GM06990 (cell line): ENCODE results near the gene APOH.

ENCODE experiments used
- DNase-seq: peaks from one replicate; pipeline ENCODE4 v3.0.0-alpha.2; 2011; ENCODE audit not compliant: insufficient read length; ENCODE audit errors: extremely low read depth
- H3K27me3 ChIP-seq: replicated peaks from 2 replicates; pipeline ENCODE4 v1.6.0; 2011; ENCODE audit warnings: low read length; ENCODE audit not compliant: control insufficient read depth, insufficient read depth
- H3K36me3 ChIP-seq: 2 replicates; pipeline ENCODE4 v1.5.1; 2011; ENCODE audit warnings: low read length; ENCODE audit not compliant: control insufficient read depth, insufficient read depth
- H3K4me3 ChIP-seq: replicated peaks from 2 replicates; pipeline ENCODE4 v1.5.1; 2011; ENCODE audit warnings: low read depth, mild to moderate bottlenecking, control low read depth, low read length
- CTCF ChIP-seq: IDR thresholded peaks from 2 replicates; pipeline ENCODE4 v1.5.1; 2011; ENCODE audit warnings: low read length, control low read depth, mild to moderate bottlenecking, inconsistent platforms; ENCODE audit not compliant: insufficient read depth, poor library complexity, severe bottlenecking

Gene APOH

GRCh38 chr17:66175892-66176291 is 53.3 kb downstream of the APOH start:
- H3K36me3 ChIP-seq = no peaks in the 10 kb centered on the region
- DNase-seq = no peak
- H3K4me3 ChIP-seq = no peak overlapping the region
- no peaks in the 10 kb centered on the region for H3K27me3 ChIP-seq
- no peak for TF ChIP-seq CTCF

DNA sequence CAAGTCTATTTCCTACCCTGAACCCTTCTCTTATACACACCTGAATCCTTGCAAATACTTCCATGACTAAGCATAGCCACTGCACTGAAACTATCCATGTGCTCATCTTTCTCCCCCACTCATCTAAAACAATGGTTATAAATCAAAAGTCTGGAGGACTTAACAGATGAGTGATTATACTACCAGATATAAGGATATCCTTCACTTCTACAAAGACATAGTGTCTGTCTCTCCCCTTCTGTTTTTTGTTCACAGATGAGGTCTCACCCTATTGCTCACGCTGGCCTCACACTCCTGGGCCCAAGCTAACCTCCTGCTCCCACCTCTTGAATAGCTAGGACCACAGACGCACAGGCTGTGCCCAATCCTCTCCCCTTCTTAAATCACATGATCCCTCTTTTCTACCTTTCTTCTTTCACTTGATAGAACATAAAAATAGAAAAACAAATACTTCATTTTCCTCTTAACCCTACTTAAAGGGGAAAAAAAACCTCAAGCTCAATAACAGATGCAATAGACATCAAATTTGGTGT is 56.5 kb downstream of the APOH start:
- TF ChIP-seq CTCF = no peak
- H3K36me3 ChIP-seq = no peaks in the 10 kb centered on the region
- no peak for DNase-seq
- no peaks in the 10 kb centered on the region for H3K27me3 ChIP-seq
- no peak overlapping the region for H3K4me3 ChIP-seq

GRCh38 chr17:66172144-66172543 is 57.1 kb downstream of the APOH start:
- Histone ChIP-seq H3K4me3 (no peak overlapping the region), H3K36me3 (no peaks in the 10 kb centered on the region), H3K27me3 (no peaks in the 10 kb centered on the region)
- TF ChIP-seq CTCF = no peak
- no peak for DNase-seq

GRCh38 chr17:66171692-66172091 is 57.5 kb downstream of the APOH start:
- Histone ChIP-seq H3K36me3 (no peaks in the 10 kb centered on the region), H3K4me3 (no peak overlapping the region), H3K27me3 (no peaks in the 10 kb centered on the region)
- TF ChIP-seq CTCF = no peak
- no peak for DNase-seq

DNA sequence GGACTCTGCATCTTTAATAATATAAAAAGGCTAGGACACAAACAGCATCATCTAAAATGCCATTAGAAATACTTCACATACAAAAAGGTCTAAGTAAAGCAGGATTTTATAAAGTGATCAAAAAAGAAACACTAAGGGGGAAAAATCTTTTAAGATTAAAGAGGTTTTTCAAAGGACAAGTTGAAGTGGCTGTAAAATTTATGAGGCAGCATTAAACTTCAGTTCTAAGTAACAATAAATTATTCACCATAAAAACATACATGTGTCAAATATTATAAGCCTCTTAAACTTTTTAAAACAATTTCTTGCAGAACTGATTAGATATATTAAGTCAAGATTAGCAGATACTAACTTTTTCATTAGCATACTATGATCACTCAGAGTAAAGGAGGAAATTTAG is 58.0 kb downstream of the APOH start:
- H3K27me3 ChIP-seq = no peaks in the 10 kb centered on the region
- H3K4me3 ChIP-seq = no peak overlapping the region
- DNase-seq = no peak
- TF ChIP-seq CTCF = no peak
- H3K36me3 ChIP-seq = no peaks in the 10 kb centered on the region

DNA sequence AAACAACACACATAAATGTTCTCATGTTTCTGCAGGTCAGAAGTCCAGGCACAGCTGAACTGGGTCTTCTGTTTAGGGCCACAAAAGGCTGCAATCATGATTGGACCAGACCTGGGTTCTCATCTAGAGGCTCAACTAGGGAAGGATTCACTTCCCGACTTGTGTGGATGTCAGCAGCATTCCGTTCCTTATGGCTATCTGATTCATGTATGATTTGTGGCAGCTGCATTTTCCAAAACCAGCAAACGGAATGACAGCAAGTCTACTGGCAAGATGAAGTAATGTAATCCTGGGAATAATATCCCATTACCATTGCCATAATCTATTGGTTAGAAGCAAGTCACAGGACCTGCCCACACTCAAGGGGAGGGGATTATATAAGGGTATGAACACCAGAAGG is 59.4 kb downstream of the APOH start:
- TF ChIP-seq CTCF = no peak
- Histone ChIP-seq H3K36me3 (no peaks in the 10 kb centered on the region), H3K27me3 (no peaks in the 10 kb centered on the region), H3K4me3 (no peak overlapping the region)
- DNase-seq = no peak
